NB4 (cell line): ENCODE data around the gene AADAC.

Source experiments
- CTCF ChIP-seq: IDR thresholded peaks from one replicate; pipeline ENCODE4 v1.5.1; 2012; ENCODE audit warnings: low read depth, low read length
- POLR2A ChIP-seq: IDR thresholded peaks from 2 replicates; pipeline ENCODE4 v1.6.1; 2011; ENCODE audit warnings: mild to moderate bottlenecking; ENCODE audit not compliant: insufficient read length; ENCODE audit errors: extremely low read depth

- no peak for TF ChIP-seq CTCF
- no peak for TF ChIP-seq POLR2A
Measured at GRCh38 chr3:151811474-151811873, 2.4 kb upstream of the AADAC start.
